IgD-negative memory B cell (primary cell): Measurements from ENCODE around the gene CHIT1. TPM values are rescaled to one million over a fixed set of nuclear protein-coding genes. Genes with fewer than 3 reads are reported as not detected.
"Not testable (repeated sequence)": the region's sequence is repeated elsewhere in the genome, so short reads cannot be mapped to it uniquely, and the experiment has no call there.

Source experiments
- H3K27ac Mint-ChIP-seq, 3 donors: one replicate each; pipeline ENCODE4 v1.8.0; 2020 to 2022; ENCODE audit warnings: mild to moderate bottlenecking in 3 of 3, mixed read lengths in 3 of 3, moderate library complexity in 1 of 3
- H3K27me3 Mint-ChIP-seq: one replicate; pipeline ENCODE4 v1.8.0; 2021; ENCODE audit warnings: mixed read lengths
- H3K36me3 Mint-ChIP-seq: one replicate; pipeline ENCODE4 v1.8.0; 2020; ENCODE audit warnings: mild to moderate bottlenecking, mixed read lengths
- H3K4me1 Mint-ChIP-seq, 3 donors: one replicate each; pipeline ENCODE4 v1.8.0; 2020 to 2022; ENCODE audit warnings: mixed read lengths in 3 of 3, mild to moderate bottlenecking in 1 of 3
- H3K4me3 Mint-ChIP-seq, 4 donors: one replicate each; pipeline ENCODE4 v1.8.0; 2020 to 2022; ENCODE audit warnings: mild to moderate bottlenecking in 4 of 4, mixed read lengths in 4 of 4, moderate library complexity in 3 of 4
- H3K9me3 Mint-ChIP-seq, 3 donors: one replicate each; pipeline ENCODE4 v1.8.0; 2020 to 2021; ENCODE audit warnings: mixed read lengths in 3 of 3, mild to moderate bottlenecking in 1 of 3
- polyA plus RNA-seq: library from polyadenylated mRNA; unstranded; fragments of 300-500 nt; fragmentation: Illumina TruSeq; gene quantifications from one replicate; pipeline ENCODE4 v1.2.3, GENCODE V29; 2021

The CHIT1 gene
- polyA plus RNA-seq, 1 donor from 2014 or later: 0.75 TPM

DNA sequence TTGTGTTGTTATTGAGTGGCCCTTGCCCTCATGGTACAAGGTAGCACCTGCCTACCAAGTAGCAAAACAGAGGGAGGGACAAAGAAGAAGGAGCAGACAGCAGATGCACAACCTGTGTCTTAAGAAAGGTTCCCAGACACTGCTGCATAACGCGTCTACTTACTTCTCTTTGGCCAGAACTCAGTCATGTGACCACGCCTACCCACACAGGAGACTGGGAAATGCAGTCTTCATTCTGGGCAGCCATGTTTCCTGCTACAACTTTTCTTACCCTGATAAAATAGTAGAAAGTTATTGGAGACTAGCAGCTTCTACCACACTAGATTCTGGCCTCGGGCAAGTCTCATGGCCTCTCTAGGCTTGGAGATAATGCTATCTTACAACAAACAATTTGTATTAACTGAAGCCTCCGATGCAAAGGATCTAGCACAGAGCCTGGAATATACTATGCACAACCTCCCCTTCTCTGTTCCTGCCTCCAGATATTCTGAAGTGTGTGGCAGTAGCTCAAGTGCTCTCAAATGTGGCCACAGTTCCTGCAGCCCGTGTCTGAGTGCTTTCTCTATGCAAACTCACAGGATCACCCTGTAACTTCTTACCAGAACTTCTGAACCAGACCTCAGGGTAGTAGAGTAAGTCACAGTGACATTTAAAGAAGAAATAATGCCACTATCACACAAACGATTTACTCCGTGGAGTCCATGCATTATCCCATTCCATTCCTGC lies 41.7 kb upstream of the CHIT1 start:
- Mint-ChIP-seq H3K4me3 (peak overlapping the region in 2 of 4 donors; percentile 15 to 62), H3K36me3 (no peaks in the 10 kb centered on the region), H3K9me3 (no peaks in the 10 kb centered on the region), H3K27ac (peak overlapping the region in 2 of 3 donors; percentile 19 to 80), H3K27me3 (no peaks in the 10 kb centered on the region), H3K4me1 (peaks cover 31 to 42% (median 41%) of the 10 kb centered on the region in 3 donors)

DNA sequence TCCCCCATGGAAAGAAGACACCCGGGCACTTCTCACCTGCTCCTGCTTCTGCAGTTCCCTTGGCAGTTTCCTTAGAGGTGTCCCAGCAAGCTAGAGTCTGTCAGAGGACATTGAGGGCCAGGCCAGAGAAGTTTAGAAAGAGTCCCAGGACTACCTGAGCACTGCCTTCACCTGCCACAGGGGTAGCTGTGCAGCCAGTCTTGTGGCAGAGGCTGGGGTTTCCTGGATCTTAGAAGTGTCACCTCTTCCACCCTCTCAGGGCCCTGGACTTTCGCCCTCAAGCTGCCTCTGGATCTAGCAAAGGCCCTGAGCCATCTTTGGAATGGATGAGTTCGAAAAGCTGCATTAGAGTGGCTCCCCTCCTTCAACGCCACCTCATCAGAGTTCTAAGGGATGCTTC lies 41.0 kb upstream of the CHIT1 start:
- Mint-ChIP-seq H3K9me3 (no peaks in the 10 kb centered on the region), H3K4me1 (peaks cover 34 to 42% (median 40%) of the 10 kb centered on the region in 3 donors), H3K27ac (peak overlapping the region in 1 of 3 donors; percentile 19), H3K27me3 (no peaks in the 10 kb centered on the region), H3K4me3 (no peak overlapping the region), H3K36me3 (no peaks in the 10 kb centered on the region)

DNA sequence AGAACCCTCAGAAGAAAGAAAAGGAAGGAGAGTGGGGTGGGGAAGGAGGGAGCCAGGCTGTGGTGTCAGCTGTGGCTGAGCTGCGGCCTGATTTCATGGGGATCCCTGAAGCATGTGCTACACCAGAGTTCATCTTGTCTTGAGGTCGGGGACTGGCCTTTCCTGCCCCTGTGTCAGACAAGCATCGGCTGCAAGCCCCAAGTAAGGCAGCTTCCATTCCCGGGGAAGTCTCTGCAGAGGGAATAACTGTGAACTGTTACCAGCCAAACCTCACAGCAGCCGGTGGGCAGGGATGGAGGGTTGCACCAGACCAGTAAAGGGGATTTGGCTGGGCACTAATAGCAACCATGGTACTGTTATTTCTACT lies 40.2 kb upstream of the CHIT1 start:
- H3K27ac Mint-ChIP-seq: no peak overlapping the region
- H3K9me3 Mint-ChIP-seq: no peaks in the 10 kb centered on the region
- H3K36me3 Mint-ChIP-seq: no peaks in the 10 kb centered on the region
- H3K27me3 Mint-ChIP-seq: peaks cover 1% of the 10 kb centered on the region
- no peak overlapping the region for H3K4me3 Mint-ChIP-seq
- H3K4me1 Mint-ChIP-seq: peaks cover 28 to 36% (median 32%) of the 10 kb centered on the region in 3 donors

DNA sequence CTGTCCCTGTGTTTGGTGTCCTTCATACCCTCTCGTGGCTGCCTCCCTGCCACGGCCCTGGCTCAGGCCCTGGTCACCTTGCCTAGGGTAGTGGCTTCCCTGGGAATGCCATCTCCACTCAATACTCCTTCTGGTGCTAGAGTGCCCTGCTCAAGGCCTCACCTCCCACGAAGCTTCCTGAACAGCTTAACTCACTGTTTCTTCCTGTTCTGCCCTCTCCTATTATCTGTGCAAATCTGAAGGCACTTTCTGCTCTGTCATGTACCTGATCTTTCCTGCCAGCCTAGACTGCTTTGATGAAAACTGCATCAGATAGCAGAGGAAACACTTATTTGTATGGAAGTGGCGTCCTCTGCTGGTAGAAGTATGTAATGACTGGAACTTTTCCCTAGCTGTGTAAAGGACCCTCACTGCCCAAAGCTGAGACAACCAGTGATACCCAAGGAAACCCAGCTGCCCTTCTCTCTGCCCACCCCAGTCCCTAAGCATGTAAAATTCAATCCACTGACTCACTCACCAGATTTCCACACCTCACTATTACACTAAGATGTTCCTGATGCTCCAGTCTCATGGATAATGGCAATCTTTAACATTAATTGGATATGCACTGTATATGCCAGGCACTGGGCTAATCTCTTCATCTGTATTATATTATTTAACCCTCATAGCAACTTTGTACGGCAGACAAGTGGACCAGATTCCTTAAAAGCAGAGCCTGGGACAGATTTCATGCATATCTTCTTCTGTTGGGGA lies 39.6 kb upstream of the CHIT1 start:
- H3K4me3 Mint-ChIP-seq: no peak overlapping the region
- no peaks in the 10 kb centered on the region for H3K9me3 Mint-ChIP-seq
- peaks cover 23 to 30% (median 26%) of the 10 kb centered on the region in 3 donors for H3K4me1 Mint-ChIP-seq

DNA sequence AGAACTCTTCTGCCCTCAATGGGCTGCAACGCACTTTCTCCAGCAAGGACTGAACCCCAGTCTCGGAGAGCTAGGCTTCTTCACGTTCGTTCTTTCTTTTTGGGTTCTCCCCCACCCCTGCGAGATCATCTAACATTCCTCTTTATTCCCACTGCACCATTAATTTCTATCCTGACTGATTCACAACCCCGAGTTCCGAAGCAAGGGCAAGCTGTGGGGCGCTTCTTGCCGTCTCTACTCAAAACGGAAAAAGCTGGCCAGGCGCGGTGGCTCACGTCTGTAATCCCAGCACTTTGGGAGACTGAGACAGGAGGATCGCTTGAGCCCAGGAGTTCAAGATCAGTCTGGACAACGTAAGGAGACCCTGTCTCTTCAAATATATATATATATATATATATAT lies 38.4 kb upstream of the CHIT1 start:
- H3K27me3 Mint-ChIP-seq: peaks cover 1% of the 10 kb centered on the region
- no peaks in the 10 kb centered on the region for H3K9me3 Mint-ChIP-seq
- H3K4me3 Mint-ChIP-seq: peak overlapping the region; percentile 80 to 96 (median 91)

More for the DNA sequence above, 39.6 kb upstream of the CHIT1 start:
- Mint-ChIP-seq H3K27ac (no peak overlapping the region), H3K27me3 (peaks cover 1% of the 10 kb centered on the region), H3K36me3 (no peaks in the 10 kb centered on the region)

DNA sequence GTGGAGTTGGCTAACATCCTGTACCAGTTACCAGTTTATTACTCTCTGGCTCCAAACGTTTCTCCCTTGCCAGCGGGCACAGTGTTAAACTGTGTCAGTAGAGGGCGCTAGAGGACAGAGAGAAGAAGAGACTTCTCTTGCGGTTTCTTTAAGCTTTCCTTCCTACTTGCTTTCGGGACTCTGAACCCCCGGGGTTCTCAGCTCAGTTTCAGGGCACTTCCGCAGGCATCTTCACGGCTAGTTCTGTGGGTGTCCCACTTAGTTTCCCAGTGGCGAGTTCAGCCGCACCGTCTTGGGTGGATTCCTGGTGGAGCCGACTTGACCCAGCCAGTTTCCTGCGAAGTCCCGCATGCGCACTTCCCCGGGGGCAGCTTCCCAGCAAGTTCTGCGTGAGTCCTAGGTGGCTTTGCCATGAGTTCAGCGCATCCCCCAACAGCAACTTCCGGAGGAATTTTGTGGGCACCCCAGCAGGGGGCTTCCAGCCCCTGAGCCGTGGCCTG lies 37.9 kb upstream of the CHIT1 start:
- peaks cover 1% of the 10 kb centered on the region for H3K27me3 Mint-ChIP-seq
- no peaks in the 10 kb centered on the region for H3K9me3 Mint-ChIP-seq
- peaks cover 19 to 26% (median 19%) of the 10 kb centered on the region in 3 donors for H3K4me1 Mint-ChIP-seq
- H3K4me3 Mint-ChIP-seq: peak overlapping the region; percentile 80 to 96 (median 91)
- peak overlapping the region; percentile 73 to 96 (median 93) for H3K27ac Mint-ChIP-seq
- no peaks in the 10 kb centered on the region for H3K36me3 Mint-ChIP-seq

More for the DNA sequence above, 38.4 kb upstream of the CHIT1 start:
- Mint-ChIP-seq H3K36me3 (no peaks in the 10 kb centered on the region), H3K27ac (peak overlapping the region; percentile 73 to 96 (median 93)), H3K4me1 (peaks cover 19 to 26% (median 19%) of the 10 kb centered on the region in 3 donors)

DNA sequence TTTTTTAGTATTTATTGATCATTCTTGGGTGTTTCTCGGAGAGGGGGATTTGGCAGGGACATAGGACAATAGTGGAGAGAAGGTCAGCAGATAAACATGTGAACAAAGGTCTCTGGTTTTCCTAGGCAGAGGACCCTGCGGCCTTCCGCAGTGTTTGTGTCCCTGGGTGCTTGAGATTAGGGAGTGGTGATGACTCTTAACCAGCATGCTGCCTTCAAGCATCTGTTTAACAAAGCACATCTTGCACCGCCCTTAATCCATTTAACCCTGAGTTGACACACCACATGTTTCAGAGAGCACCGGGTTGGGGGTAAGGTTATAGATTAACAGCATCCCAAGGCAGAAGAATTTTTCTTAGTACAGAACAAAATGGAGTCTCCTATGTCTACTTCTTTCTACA lies 36.7 kb upstream of the CHIT1 start:
- H3K27me3 Mint-ChIP-seq, H3K4me3 Mint-ChIP-seq, H3K27ac Mint-ChIP-seq, H3K36me3 Mint-ChIP-seq, H3K9me3 Mint-ChIP-seq: not testable (repeated sequence)
- peaks cover 14 to 21% (median 19%) of the 10 kb centered on the region in 3 donors for H3K4me1 Mint-ChIP-seq

DNA sequence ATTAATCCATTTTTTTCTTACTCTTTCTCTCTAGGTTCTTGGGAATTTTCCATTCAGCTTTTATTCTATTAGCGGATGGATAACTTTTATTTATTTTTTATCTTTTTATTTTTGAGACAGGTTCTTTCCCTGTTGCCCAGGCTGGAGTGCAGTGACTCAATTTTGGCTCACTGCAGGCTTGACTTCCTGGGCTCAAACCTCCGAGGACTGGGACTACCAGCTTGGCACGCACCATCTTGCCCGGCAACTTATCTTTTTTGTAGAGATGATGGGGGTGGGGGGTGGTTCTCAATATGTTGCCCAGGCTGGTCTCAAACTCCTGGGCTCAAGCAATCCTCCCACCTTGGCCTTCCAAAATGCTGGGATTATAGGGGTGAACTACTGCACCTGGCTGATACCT lies 36.1 kb upstream of the CHIT1 start:
- Mint-ChIP-seq H3K9me3 (no peaks in the 10 kb centered on the region), H3K27me3 (peaks cover 1% of the 10 kb centered on the region), H3K27ac (no peak overlapping the region), H3K4me1 (peaks cover 10 to 17% (median 17%) of the 10 kb centered on the region in 3 donors), H3K4me3 (peak overlapping the region in 1 of 4 donors; percentile 44), H3K36me3 (no peaks in the 10 kb centered on the region)

DNA sequence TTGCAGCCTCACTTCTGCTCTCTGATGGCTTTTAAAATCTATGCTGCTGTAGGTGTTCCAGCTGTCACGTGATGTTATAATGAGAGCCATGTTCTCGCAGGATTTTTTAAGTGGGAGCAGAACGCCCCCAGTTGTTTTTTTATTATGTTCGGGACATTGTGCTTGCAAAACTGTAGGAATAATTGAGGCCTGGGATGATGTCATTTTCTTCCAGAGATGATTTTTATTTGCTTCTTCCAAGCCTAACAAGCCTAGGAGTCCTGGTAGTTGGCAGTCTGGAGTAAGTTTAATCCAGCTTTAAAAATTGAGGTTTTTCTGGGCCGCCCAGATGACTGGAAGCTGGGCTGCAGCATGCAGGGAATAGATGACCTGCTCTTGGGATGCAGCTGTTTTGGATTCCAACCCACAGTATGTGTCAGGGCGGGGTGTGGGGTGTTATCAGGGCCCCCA lies 34.6 kb upstream of the CHIT1 start:
- Mint-ChIP-seq H3K9me3 (no peaks in the 10 kb centered on the region), H3K4me3 (no peak overlapping the region), H3K4me1 (peaks cover 10 to 17% (median 17%) of the 10 kb centered on the region in 3 donors), H3K27me3 (peaks cover 1% of the 10 kb centered on the region), H3K36me3 (no peaks in the 10 kb centered on the region), H3K27ac (no peak overlapping the region)

DNA sequence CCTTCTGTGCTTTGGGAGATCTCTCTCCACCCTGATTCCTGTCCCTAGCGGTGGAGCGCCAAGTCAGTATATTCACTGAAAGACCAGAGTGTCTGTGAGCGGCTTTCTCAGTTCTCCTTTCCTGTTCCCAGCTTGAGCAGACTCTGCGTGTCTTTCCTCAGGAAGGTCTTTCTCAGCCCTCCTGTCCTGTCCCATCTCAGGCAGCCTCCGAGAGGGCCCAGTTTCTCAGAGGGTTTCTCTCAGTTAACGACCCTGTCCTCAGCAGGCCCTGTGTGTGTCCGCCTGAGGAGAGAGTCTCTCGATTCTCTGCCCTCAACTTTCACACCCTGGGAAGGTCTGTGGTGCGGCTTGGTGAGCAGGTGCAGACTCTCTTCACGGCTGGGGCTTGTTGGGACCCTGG lies 34.0 kb upstream of the CHIT1 start:
- Mint-ChIP-seq H3K4me3 (no peak overlapping the region), H3K9me3 (no peaks in the 10 kb centered on the region), H3K27me3 (peaks cover 1% of the 10 kb centered on the region), H3K4me1 (peaks cover 10 to 17% (median 17%) of the 10 kb centered on the region in 3 donors), H3K36me3 (no peaks in the 10 kb centered on the region), H3K27ac (no peak overlapping the region)

DNA sequence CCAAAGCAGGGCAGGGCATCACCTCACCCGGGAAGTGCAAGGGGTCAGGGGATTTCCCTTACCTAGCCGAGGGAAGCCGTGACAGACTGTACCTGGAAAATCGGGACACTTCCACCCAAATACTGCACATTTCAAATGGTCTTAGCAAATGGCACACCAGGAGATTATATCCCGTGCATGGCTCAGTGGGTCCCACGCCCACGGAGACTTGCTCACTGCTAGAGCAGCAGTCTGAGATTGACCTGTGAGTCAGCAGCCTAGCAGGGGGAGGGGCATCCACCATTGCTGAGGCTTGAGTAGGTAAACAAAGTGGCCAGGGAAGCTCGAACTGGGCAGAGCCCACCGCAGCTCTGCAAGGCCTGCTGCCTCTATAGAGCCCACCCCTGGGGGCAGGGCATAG lies 27.2 kb upstream of the CHIT1 start:
- peak overlapping the region in 1 of 4 donors; percentile 45 for H3K4me3 Mint-ChIP-seq
- H3K27me3 Mint-ChIP-seq, H3K27ac Mint-ChIP-seq, H3K36me3 Mint-ChIP-seq, H3K4me1 Mint-ChIP-seq: not testable (repeated sequence)
- peaks cover 0 to 13% (median 8%) of the 10 kb centered on the region in 3 donors for H3K9me3 Mint-ChIP-seq

DNA sequence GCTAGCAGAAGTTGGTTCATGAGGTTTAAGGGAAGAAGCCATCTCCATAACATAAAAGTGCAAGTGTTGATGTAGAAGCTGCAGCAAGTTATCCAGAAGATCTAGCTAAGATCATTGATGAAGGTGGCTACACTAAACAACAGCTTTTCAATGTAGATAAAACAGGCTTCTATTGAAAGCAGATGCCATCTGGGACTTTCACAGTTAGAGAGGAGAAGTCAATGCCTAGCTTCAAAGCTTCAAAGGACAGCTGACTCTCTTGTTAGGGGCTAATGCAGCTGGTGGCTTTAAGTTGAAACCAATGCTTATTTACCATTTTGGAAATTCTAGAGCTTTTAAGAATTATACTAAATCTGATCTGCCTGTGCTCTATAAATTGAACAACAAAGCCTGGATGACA lies 25.3 kb upstream of the CHIT1 start:
- H3K36me3 Mint-ChIP-seq, H3K4me3 Mint-ChIP-seq, H3K27me3 Mint-ChIP-seq, H3K27ac Mint-ChIP-seq, H3K4me1 Mint-ChIP-seq: not testable (repeated sequence)
- peaks cover 0 to 13% (median 8%) of the 10 kb centered on the region in 3 donors for H3K9me3 Mint-ChIP-seq

DNA sequence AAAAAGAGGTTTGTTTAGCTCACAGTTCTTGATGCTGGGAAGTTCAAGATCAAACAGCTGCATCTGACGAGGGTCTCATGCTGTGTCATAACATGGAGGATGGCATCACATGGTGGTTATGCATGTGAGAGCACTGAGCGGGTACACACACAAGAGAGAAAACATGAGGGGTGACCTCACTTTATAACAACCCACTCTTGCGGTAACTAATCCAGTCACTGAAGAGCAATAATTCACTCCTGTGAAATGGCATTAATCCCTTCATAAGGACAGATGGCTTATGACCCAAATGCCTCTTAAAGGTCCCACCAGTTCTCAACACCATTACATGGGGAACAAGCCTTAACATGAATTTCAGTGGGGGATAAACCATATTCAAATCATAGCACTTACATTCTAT lies 23.2 kb upstream of the CHIT1 start:
- H3K36me3 Mint-ChIP-seq: peaks cover 4% of the 10 kb centered on the region
- H3K9me3 Mint-ChIP-seq: peaks cover 0 to 16% (median 10%) of the 10 kb centered on the region in 3 donors
- H3K4me1 Mint-ChIP-seq: no peaks in the 10 kb centered on the region
- H3K27ac Mint-ChIP-seq: no peak overlapping the region
- no peak overlapping the region for H3K4me3 Mint-ChIP-seq
- no peaks in the 10 kb centered on the region for H3K27me3 Mint-ChIP-seq

DNA sequence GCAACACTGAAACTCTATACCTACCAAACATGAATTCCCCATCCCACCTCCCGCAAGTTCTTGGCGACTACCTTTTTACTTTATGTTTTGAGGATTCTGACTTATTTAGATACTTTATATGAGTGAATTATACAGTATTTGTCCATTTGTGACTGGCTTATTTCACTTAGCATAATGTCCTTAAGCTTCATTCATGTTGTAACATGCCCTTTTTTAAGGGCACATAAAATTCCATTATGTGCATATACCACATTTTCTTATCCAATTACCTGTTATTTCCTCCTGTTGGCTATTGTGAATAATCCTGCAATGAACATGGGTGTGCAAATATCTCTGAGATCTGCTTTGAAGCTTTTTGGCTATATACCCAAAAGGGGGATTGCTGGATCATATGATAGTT lies 22.0 kb upstream of the CHIT1 start:
- Mint-ChIP-seq H3K4me1 (no peaks in the 10 kb centered on the region), H3K9me3 (peaks cover 0 to 17% (median 12%) of the 10 kb centered on the region in 3 donors), H3K27me3 (peaks cover 2% of the 10 kb centered on the region), H3K36me3 (peaks cover 4% of the 10 kb centered on the region), H3K4me3 (no peak overlapping the region), H3K27ac (no peak overlapping the region)

DNA sequence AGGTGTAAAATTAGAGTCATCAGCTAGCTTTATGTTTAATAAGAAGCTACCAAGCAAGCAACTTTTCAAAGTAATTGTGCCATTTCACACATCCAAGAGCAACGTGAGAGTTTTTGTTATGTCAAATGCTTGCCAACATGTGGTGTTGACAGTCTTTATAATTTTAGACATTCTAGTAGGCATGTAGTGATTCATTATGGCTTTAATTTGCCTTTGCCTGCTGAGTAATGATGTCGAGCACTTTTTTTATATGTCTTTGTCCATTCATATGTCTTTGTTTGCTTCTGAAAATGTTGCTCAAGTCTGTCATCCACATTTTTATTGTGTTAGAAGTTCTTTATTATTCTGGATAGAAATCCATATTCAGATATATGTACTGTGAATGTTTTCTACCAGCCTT lies 21.4 kb upstream of the CHIT1 start:
- Mint-ChIP-seq H3K4me3 (no peak overlapping the region), H3K27me3 (peaks cover 4% of the 10 kb centered on the region), H3K4me1 (no peaks in the 10 kb centered on the region), H3K27ac (no peak overlapping the region), H3K36me3 (peaks cover 4% of the 10 kb centered on the region), H3K9me3 (peaks cover 0 to 19% (median 14%) of the 10 kb centered on the region in 3 donors)
